ENCODE measurements around the gene SLC24A4. TPM values are rescaled to one million over a fixed set of nuclear protein-coding genes. Genes with fewer than 3 reads are reported as not detected.

The SLC24A4 gene
- total RNA-seq, 1 experiment from 2014 or later = not detected

DNA sequence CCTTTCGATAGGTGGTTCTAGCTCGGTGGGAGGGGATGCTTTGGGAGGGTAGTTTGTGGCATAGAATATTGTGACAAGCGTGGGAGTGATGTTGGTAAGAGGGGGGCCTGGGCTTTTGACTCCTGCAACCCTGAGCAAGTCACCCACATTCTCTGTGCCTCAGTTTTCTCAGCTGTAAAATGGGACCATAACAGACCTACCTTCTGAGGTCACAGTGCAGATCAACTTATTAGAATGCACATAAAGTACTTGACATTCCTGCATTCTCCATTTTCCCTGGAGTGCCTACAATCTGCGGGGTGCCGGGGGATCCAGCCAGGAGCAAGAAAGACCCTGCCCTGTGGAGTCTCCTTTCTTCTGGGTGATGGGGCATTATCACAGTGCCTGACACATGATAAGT lies 63.2 kb downstream of the SLC24A4 start:
- TF ChIP-seq MAX (IDR thresholded peaks at IDR 0.05) = no peak
- Histone ChIP-seq H2AFZ (ENCODE audit: low read depth, low read length, poor library complexity, severe bottlenecking) (no peak overlapping the region), H3K4me1 (ENCODE audit: control insufficient read depth in 1 of 2, insufficient read depth in 2 of 2, low read length in 2 of 2) (no peaks in the 10 kb centered on the region), H3K9me3 (ENCODE audit: control insufficient read depth in 1 of 2, insufficient read depth in 1 of 2, low read depth in 1 of 2, low read length in 2 of 2) (no peaks in the 10 kb centered on the region), H3K9me2 (ENCODE audit: insufficient read depth) (no peaks in the 10 kb centered on the region), H3K79me2 (ENCODE audit: insufficient read depth, low read length) (no peaks in the 10 kb centered on the region), H3K36me3 (ENCODE audit: control insufficient read depth in 1 of 2, insufficient read depth in 2 of 2, low read length in 2 of 2) (no peaks in the 10 kb centered on the region), H3K9ac (ENCODE audit: low read length) (no peak overlapping the region), H4K20me1 (ENCODE audit: insufficient read depth) (no peaks in the 10 kb centered on the region), H3K4me3 (replicated peaks in 1 of 2; ENCODE audit: low read depth in 1 of 2, low read length in 2 of 2) (no peak overlapping the region), H3K4me2 (ENCODE audit: low read length) (no peak overlapping the region), H3K27ac (ENCODE audit: low read depth, low read length) (no peak overlapping the region), H3K27me3 (ENCODE audit: insufficient read depth, low read length) (no peaks in the 10 kb centered on the region; the same call in 1 of the 2 replicates)
- RAD21 ChIA-PET (ENCODE audit: low non-redundant PET in 1 of 2, low total read pairs in 2 of 2, uncharacterized antibody in 2 of 2, unreplicated experiment in 2 of 2) = no interaction called here
- POLR2A ChIA-PET = no interaction called here
- intact Hi-C loops (cut with micrococcal nuclease) = no loop called here
- BruUV-seq (replicated peaks) = no TSS peak
- CTCF ChIA-PET = no interaction called here
- no peak for DNase-seq (ENCODE audit: low read depth, low spot score)
- no peak for ATAC-seq

DNA sequence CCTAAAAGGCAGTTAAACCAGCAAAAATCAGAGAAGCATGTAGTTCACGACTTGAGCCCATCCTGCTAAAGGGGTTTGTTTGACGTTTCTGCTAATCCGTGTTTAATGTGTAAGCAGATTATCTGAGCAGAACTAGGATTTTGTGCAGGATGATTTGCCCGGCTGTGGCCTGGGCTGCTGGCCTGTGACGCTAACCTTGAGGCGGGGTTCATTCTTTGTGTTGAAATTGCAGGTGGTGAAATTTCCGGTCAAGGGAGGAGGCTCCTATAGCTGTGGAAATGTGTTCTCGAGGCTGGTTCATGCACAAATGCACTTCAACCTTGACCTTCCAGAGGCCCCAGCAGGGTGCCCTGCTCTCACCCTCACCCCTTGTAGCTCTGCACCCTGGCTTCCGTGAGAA lies 63.7 kb downstream of the SLC24A4 start:
- ChIA-PET POLR2A (no interaction called here), RAD21 (ENCODE audit: low non-redundant PET in 1 of 2, low total read pairs in 2 of 2, uncharacterized antibody in 2 of 2, unreplicated experiment in 2 of 2) (no interaction called here), CTCF (no interaction called here)
- Histone ChIP-seq H3K4me1 (ENCODE audit: control insufficient read depth in 1 of 2, insufficient read depth in 2 of 2, low read length in 2 of 2) (no peaks in the 10 kb centered on the region), H3K27ac (ENCODE audit: low read depth, low read length) (no peak overlapping the region), H3K9me3 (ENCODE audit: control insufficient read depth in 1 of 2, insufficient read depth in 1 of 2, low read depth in 1 of 2, low read length in 2 of 2) (no peaks in the 10 kb centered on the region), H3K9me2 (ENCODE audit: insufficient read depth) (no peaks in the 10 kb centered on the region), H2AFZ (ENCODE audit: low read depth, low read length, poor library complexity, severe bottlenecking) (no peak overlapping the region), H3K4me2 (ENCODE audit: low read length) (no peak overlapping the region), H3K9ac (ENCODE audit: low read length) (no peak overlapping the region), H3K4me3 (replicated peaks in 1 of 2; ENCODE audit: low read depth in 1 of 2, low read length in 2 of 2) (no peak overlapping the region), H3K79me2 (ENCODE audit: insufficient read depth, low read length) (no peaks in the 10 kb centered on the region), H3K36me3 (ENCODE audit: control insufficient read depth in 1 of 2, insufficient read depth in 2 of 2, low read length in 2 of 2) (no peaks in the 10 kb centered on the region), H3K27me3 (ENCODE audit: insufficient read depth, low read length) (no peaks in the 10 kb centered on the region; the same call in 1 of the 2 replicates), H4K20me1 (ENCODE audit: insufficient read depth) (no peaks in the 10 kb centered on the region)
- DNase-seq (ENCODE audit: low read depth, low spot score) (no peak), ATAC-seq (no peak)
- BruUV-seq (replicated peaks) = no TSS peak
- intact Hi-C loops (cut with micrococcal nuclease) = no loop called here
- TF ChIP-seq TCF7L2 (IDR thresholded peaks at IDR 0.05; ENCODE audit: borderline replicate concordance, extremely low read depth, insufficient read depth, insufficient read length) (no peak), CTCF (IDR thresholded peaks at IDR 0.05 in 2 of 3, conservative IDR thresholded peaks at IDR 0.05 in 1 of 3; ENCODE audit: borderline replicate concordance in 1 of 3, insufficient read depth in 1 of 3, low read depth in 2 of 3, low read length in 2 of 3) (no peak)
